NCI-H187 treated with DMSO at 0.1 percent for 48 hours (cell line): ENCODE data around the gene RPP38.

Source experiments
- DNase-seq: peaks from one replicate; lab custom pipeline; 2025; lab: John Stamatoyannopoulos, UW

Gene RPP38

DNA sequence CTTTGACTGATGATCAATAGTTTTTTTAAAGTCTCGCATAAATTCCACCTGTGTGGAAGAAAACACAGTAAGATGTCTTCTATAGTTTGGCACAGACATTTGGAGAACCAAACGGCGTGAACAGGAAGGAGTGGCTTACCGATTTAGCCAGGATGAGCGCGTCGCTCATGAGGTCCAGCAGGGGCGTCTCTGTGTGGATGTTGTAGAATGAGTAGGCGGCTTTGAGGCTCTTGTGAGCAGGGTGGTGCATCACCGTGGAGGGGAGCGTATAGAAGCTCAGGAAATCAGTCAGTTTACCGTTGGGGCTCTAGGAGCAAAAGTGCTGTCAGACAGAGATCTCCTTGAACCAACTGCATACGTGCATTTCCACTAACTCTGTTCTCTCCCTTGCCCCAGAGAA, 15.5 kb downstream of the RPP38 start:
- DNase-seq, result no peak

GRCh38 chr10:15113766-15114165, 16.6 kb downstream of the RPP38 start:
- no peak for DNase-seq

DNA sequence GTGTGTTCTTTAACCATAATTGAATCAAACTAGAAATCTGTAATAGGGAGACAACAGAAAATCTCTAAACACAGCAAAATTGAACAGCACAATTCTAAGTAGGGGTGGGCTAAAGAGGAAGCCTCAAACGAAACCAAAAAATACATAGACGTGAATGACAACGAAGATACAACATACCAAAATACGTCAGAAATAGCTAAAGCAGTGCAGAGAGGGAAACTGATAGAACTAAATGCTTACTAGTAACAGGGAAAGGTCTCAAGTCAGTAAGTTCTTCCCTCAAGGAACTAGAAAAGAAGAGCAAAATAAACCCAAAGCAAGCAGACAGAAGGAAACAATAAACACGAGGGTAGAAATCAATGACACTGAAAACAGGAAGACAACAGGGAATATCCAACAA, 19.1 kb downstream of the RPP38 start:
- no peak for DNase-seq

GRCh38 chr10:15118615-15119014, 21.5 kb downstream of the RPP38 start:
- no peak for DNase-seq

DNA sequence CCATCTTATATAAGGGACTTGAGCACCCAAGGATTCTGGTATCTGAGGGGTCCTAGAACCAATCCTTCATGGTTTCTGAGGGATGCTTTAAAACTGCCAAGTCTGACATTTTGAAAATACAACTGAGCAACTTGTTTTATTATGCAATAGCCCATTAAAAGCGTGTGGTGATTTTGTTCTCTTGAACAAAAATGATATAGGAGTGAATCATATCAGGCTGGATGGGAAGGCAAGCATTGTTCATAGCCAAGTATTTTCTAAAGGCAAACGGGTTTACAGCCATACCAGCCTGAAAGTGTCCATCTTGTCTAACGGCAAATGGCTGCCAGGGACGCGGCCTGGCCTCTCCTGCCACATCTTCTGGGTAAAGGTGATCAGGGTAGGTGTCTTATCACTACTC, 23.4 kb downstream of the RPP38 start:
- no peak for DNase-seq

DNA sequence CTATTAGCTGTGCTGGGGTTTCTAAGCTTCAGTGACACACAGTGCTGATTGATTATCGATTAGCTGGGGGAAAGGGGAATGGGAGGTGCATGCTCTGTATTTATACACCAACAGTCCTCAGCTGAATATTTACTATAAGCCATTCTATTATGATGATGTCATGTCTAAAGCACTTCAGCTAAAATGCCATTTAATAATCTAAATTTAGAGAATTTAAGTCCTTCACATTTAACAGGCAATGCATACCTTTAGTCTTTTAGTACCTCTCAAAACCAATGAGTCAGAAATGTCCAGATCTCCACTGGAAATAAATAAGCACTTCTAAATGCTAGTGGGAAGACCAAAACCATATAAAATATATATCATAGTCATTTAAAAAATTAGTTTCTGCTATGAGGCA, 24.6 kb downstream of the RPP38 start:
- no peak for DNase-seq

- no peak for DNase-seq
These were observed 25.4 kb downstream of the RPP38 start for GRCh38 chr10:15122477-15123030.

DNA sequence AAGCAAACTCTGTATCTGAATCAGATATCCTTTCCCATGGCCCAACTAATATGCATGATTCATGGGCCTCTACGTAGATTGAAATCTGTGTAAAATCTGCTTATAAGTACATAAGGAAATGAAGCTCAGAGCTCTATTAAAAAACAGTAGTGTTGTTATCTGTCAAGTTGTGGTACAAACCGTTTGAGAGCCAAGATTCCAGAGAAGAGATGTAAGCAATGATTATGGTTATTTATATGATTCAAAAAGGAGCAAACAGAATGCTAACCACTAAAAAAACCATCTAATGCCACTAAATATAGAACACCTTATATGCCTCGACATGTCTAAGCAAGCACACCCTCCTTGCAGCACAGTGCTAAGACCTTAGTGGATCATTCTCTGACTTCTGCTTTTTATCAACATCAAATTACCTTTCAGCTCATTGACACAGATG, 26.6 kb downstream of the RPP38 start:
- DNase-seq, result no peak

DNA sequence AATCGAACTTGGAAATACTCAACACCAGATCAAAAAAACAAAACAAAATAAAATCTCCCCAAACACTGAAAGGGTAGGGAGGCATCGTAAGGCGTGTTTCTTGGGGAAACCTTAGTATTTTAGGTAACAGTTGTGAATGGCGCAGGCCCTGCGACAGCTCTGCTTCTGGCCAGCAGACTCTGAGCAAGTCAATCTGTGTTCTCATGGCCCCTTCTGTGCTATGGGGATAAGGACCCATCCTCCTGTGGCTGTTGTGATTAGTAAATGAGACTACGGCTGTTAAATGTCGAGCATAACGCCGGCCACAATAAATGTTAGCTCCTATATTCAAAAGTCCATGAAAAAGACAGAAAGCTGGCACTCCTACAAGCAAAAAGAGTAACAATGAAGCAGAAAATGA, 27.0 kb downstream of the RPP38 start:
- DNase-seq, result no peak

DNA sequence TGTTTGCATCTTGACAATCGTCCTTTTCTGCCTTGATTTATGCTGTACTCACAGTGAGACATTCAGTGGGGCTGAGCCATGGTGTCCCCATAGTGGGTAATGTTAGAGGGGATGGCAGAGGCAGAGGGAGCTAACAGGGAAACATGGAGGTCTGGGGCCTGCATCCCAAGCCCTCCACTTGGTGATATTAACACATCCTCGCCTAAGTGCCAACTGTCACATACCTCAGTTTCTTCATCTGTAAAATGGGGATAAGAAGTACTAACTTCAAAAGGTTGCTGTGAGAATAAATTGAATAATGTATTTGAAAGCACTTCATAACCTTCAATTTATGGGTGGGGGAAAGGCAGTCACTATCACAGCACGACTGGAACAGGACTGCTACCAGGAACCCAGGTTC, 27.8 kb downstream of the RPP38 start:
- DNase-seq, result no peak

DNA sequence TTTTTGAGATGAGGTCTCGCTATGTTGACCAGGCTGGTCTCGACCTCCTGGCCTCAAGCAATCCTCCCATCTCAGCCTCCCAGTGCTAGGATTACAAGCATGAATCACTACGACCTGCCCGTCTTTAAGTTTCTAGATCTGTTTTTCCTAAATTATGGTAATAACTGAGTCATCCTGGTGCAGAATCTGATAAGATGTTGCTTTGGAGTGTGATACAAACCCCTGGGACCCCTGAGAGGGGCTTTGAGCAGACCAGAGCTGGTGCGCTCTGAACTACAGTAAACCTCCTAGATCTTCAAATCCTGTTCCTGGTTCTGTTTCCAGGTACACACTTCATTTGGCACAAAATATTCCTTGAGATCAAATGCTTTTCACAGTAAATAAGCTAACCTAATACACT, 34.2 kb downstream of the RPP38 start:
- DNase-seq, result no peak

GRCh38 chr10:15136129-15137035, 39.2 kb downstream of the RPP38 start:
- DNase-seq, result no peak

GRCh38 chr10:15137036-15137359, 39.8 kb downstream of the RPP38 start:
- no peak for DNase-seq

DNA sequence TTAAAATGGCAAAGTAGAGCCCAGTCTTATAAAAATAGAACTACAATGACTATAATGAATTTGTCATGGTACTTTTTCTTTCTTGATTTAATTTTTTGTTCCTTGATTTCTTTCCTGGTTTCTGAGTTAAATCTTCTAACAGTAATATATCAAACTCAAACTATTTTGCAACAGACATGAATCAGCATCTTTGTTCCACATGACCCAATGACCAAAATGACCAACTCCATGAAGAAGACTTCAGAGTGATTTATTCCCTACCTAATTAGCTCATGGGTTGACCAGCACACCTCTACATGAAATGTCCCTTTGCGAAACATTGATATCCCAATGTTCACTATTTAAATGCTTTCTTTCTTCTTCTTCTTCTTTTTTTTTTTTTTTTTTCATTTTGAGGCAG, 40.5 kb downstream of the RPP38 start:
- DNase-seq, result no peak

DNA sequence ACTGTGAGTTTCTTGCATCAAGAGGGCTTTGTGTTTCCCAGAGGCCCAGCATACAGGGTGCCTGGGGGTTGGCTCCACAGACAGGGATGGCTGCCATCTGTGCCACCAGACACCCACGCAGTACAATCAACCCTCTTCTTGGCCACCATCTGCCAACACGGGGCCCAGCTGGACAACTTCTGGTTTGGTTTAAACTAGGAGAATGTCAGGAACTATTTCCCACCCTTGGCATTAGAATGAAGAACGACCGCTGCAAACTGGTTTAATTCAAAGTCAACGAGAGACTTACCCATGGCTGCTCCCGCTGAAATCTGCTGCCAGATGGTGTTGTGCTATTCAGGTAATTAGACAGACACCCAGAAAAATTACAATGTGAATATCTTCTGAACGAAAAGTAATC, 43.5 kb downstream of the RPP38 start:
- DNase-seq, result no peak

- DNase-seq, result no peak
These were observed 44.2 kb downstream of the RPP38 start for GRCh38 chr10:15141136-15142054.

DNA sequence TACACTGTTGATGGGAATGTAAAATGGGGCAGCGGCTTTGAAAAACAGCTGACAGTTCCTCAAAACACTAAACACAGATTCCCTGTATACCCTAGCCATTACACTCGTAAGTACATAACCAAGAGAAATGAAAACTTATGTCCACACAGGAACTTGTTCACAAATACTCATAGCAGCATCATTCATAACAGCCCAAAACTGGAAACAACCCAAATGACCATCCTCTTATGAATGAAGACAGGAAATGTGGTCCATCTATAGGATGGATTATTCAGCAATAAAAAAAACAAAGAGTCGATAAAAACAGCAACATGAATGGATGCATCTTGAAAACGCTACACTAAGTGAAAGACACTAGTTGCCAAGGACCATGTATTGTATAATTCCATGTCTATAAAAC, 47.6 kb downstream of the RPP38 start:
- no peak for DNase-seq

- no peak for DNase-seq
These were observed 49.2 kb downstream of the RPP38 start for GRCh38 chr10:15146366-15146765.

DNA sequence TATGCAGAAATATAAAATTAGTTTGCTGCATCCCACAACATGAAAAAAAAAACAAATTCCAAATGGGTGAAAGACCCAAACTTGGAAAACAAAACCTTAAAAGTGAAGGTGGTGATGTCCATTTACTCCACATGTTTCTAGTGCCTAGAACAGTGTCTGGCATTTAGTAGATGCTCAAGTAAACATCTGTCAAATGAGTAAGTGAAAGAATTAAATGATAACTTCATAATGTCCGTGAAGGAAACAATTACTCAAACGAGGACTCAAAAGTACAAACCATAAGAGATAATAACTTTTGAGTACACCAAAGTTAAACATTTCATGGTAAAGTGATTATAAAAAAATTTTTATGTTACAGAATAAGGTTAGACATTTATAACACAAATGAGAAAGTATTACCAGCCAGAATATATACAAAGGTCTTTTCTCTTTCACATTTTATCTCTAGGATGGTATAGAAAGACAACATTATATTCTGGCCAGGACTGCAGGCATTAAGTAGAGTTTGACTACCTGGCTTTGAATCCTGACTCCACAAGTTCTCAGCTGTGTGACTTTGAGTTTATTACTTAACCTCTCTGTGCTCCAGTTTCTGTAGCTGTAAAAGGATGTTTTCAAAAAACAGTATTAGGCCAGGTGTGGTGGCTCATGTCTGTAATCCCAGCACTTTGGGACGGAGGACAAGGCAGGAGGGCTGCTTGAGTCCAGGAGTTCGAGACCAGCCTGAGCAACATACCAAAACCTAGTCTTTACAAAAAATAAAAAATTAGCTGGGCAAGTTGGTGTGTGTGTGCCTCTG, 50.6 kb downstream of the RPP38 start:
- DNase-seq, result no peak

GRCh38 chr10:15149042-15149771, 52.1 kb downstream of the RPP38 start:
- DNase-seq, result no peak

- no peak for DNase-seq
These were observed 53.4 kb downstream of the RPP38 start for GRCh38 chr10:15150563-15150962.
